Endodermal cell (in vitro differentiated cells): ENCODE measurements around the gene PDCD4. TPM values are rescaled to one million over a fixed set of nuclear protein-coding genes. Genes with fewer than 3 reads are reported as not detected.
A peak's percentile ranks its signal among the peaks of the same experiment; 100 is the strongest.
"Not testable (repeated sequence)": the region's sequence is repeated elsewhere in the genome, so short reads cannot be mapped to it uniquely, and the experiment has no call there.

Source experiments
- DNase-seq: peaks from one replicate; pipeline ENCODE4 v3.0.0-alpha.2; 2017
- H3K27ac ChIP-seq: 2 replicates; pipeline ENCODE4 v1.5.1; 2013; ENCODE audit warnings: mild to moderate bottlenecking, low read depth, low read length, moderate library complexity
- H3K27me3 ChIP-seq: 2 replicates; pipeline ENCODE4 v1.6.1; 2013; ENCODE audit warnings: mild to moderate bottlenecking, low read length, moderate library complexity; ENCODE audit not compliant: insufficient read depth, control insufficient read depth, poor library complexity, severe bottlenecking
- H3K36me3 ChIP-seq: 2 replicates; pipeline ENCODE4 v1.7.0; 2013; ENCODE audit warnings: mild to moderate bottlenecking, low read length, moderate library complexity; ENCODE audit not compliant: control insufficient read depth, insufficient read depth
- H3K4me1 ChIP-seq: one replicate; pipeline ENCODE4 v1.7.0; 2013; ENCODE audit warnings: low read length; ENCODE audit not compliant: control insufficient read depth, insufficient read depth
- H3K4me3 ChIP-seq: 2 replicates; pipeline ENCODE4 v1.5.1; 2013; ENCODE audit warnings: mild to moderate bottlenecking, low read length, moderate library complexity
- H3K9ac ChIP-seq: 2 replicates; pipeline ENCODE4 v1.6.1; 2013; ENCODE audit warnings: mild to moderate bottlenecking, low read length, moderate library complexity; ENCODE audit not compliant: poor library complexity, severe bottlenecking; ENCODE audit errors: extremely low read depth
- H3K9me3 ChIP-seq: 2 replicates; pipeline ENCODE4 v1.6.1; 2013; ENCODE audit warnings: mild to moderate bottlenecking, low read length, moderate library complexity; ENCODE audit not compliant: control insufficient read depth
- H3K27ac Mint-ChIP-seq: 2 replicates; pipeline ENCODE4 v1.8.0; 2020; ENCODE audit warnings: mixed read lengths
- H3K27me3 Mint-ChIP-seq: 2 replicates; pipeline ENCODE4 v1.8.0; 2021; ENCODE audit warnings: mild to moderate bottlenecking, mixed read lengths; ENCODE audit not compliant: insufficient read depth
- H3K36me3 Mint-ChIP-seq: 2 replicates; pipeline ENCODE4 v1.8.0; 2020; ENCODE audit warnings: low read depth, mixed read lengths
- H3K4me1 Mint-ChIP-seq: 2 replicates; pipeline ENCODE4 v1.8.0; 2020; ENCODE audit warnings: mixed read lengths
- H3K4me3 Mint-ChIP-seq: 2 replicates; pipeline ENCODE4 v1.8.0; 2020; ENCODE audit warnings: mild to moderate bottlenecking, moderate library complexity, mixed read lengths
- H3K9me3 Mint-ChIP-seq: 2 replicates; pipeline ENCODE4 v1.8.0; 2020; ENCODE audit warnings: mild to moderate bottlenecking, mixed read lengths
- WGBS, 2 experiments: methylation state at CpG; one replicate each; pipeline versions ENCODE4 v1.1.5 to v1.1.7; 2013; ENCODE audit warnings: missing lambda C conversion rate in 2 of 2, mixed read lengths in 1 of 2; ENCODE audit not compliant: insufficient coverage in 1 of 2, insufficient read length in 1 of 2; 5-methylcytosine and 5-hydroxymethylcytosine counted together
- total RNA-seq, 2 donors: library from RNA; stranded (reverse); fragmentation: NEBNext Ultra II Directional in 1 of 2; extraction: Animal tissue kit (Norgen Biotek cat#: 25700) in 1 of 2; gene quantifications; 2 replicates in 1 of 2; 3 replicates in 1 of 2; pipeline ENCODE4 v1.2.1, GENCODE V29; 2021
- TF ChIP-seq, protein P1 (sequence below): fragments of 200-600 bp; sonication (generic); conservative IDR thresholded peaks from 2 replicates; pipeline ENCODE4 v1.5.0; 2021; ENCODE audit warnings: antibody characterized with exemption, mild to moderate bottlenecking

The PDCD4 gene
- total RNA-seq, 2 donors from 2014 or later, result 46.5 to 48.5 TPM

GRCh38 chr10:110912374-110912773 lies 40.6 kb downstream of the PDCD4 start:
- Histone ChIP-seq H3K36me3 (no peaks in the 10 kb centered on the region), H3K9me3 (no peaks in the 10 kb centered on the region), H3K27ac (no peak overlapping the region), H3K4me1 (peaks cover 5% of the 10 kb centered on the region), H3K27me3 (no peaks in the 10 kb centered on the region), H3K4me3 (no peak overlapping the region), H3K9ac (no peak overlapping the region)
- Mint-ChIP-seq H3K9me3 (no peaks in the 10 kb centered on the region), H3K36me3 (no peaks in the 10 kb centered on the region), H3K27ac (no peak overlapping the region), H3K4me3 (no peak overlapping the region), H3K4me1 (peaks cover 14% of the 10 kb centered on the region), H3K27me3 (no peaks in the 10 kb centered on the region)
- TF ChIP-seq, protein P1, sequence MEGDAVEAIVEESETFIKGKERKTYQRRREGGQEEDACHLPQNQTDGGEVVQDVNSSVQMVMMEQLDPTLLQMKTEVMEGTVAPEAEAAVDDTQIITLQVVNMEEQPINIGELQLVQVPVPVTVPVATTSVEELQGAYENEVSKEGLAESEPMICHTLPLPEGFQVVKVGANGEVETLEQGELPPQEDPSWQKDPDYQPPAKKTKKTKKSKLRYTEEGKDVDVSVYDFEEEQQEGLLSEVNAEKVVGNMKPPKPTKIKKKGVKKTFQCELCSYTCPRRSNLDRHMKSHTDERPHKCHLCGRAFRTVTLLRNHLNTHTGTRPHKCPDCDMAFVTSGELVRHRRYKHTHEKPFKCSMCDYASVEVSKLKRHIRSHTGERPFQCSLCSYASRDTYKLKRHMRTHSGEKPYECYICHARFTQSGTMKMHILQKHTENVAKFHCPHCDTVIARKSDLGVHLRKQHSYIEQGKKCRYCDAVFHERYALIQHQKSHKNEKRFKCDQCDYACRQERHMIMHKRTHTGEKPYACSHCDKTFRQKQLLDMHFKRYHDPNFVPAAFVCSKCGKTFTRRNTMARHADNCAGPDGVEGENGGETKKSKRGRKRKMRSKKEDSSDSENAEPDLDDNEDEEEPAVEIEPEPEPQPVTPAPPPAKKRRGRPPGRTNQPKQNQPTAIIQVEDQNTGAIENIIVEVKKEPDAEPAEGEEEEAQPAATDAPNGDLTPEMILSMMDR, result no peak
- DNase-seq, result no peak
- 90 to 95% methylated on average over 3 of the region's 3 CpGs for WGBS, 2 experiments

DNA sequence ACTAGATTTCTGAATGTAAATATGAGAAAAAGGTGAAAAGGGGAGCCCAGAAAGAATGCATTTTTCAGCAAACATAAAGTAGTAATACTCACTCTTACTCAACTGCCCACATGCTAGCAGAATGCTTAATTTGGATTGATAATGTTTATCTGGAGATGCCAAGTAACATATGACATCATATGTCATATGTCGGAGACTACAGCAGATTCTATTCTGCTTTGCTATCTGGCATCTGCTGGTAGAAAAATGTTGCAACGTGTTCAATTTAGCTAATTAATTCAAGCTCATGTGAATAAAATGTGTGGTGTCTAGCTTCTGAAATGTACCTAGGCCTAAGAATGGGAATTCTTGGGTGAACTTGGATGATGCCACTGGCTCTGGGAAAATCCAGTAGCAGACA lies 42.7 kb downstream of the PDCD4 start:
- Histone ChIP-seq H3K9ac (no peak overlapping the region), H3K27ac (no peak overlapping the region), H3K36me3 (no peaks in the 10 kb centered on the region), H3K9me3 (no peaks in the 10 kb centered on the region), H3K27me3 (no peaks in the 10 kb centered on the region), H3K4me3 (no peak overlapping the region), H3K4me1 (peaks cover 5% of the 10 kb centered on the region)
- no peak overlapping the region for H3K27ac Mint-ChIP-seq
- WGBS, 2 experiments, result 94 to 95% methylated on average over 2 of the region's 2 CpGs
- no peak for DNase-seq
- H3K36me3 Mint-ChIP-seq, result no peaks in the 10 kb centered on the region
- no peaks in the 10 kb centered on the region for H3K9me3 Mint-ChIP-seq
- TF ChIP-seq, protein P1, result no peak
- H3K4me3 Mint-ChIP-seq, result no peak overlapping the region
- peaks cover 16% of the 10 kb centered on the region for H3K4me1 Mint-ChIP-seq
- no peaks in the 10 kb centered on the region for H3K27me3 Mint-ChIP-seq

DNA sequence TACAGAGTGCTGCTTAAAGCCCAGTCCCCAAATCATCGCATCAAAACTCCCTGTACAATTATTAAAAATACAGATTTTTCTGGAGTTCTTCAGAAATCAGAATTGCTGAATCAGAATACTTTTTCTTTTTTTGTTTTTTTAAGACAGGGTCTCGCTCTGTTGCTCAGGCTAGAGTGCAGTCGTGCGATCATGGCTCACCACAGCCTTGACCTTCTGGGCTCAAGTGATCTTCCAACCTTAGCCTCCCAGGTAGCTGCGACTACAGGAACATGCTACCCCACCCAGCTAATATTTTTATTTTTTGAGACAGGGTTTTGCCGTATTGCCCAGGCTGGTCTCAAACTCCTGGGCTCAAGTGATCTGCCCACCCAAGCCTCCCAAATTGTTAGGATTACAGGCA lies 43.3 kb downstream of the PDCD4 start:
- H3K27ac Mint-ChIP-seq, result peak overlapping the region; percentile 30
- Histone ChIP-seq H3K27ac (no peak overlapping the region), H3K9me3 (no peaks in the 10 kb centered on the region), H3K4me3 (no peak overlapping the region), H3K9ac (no peak overlapping the region), H3K36me3 (no peaks in the 10 kb centered on the region), H3K27me3 (no peaks in the 10 kb centered on the region), H3K4me1 (peaks cover 5% of the 10 kb centered on the region)
- TF ChIP-seq, protein P1, result no peak
- H3K36me3 Mint-ChIP-seq, result no peaks in the 10 kb centered on the region
- peaks cover 16% of the 10 kb centered on the region for H3K4me1 Mint-ChIP-seq
- no peaks in the 10 kb centered on the region for H3K27me3 Mint-ChIP-seq
- no peak for DNase-seq
- WGBS, 2 experiments, result 93 to 95% methylated on average over 6 of the region's 6 CpGs
- no peak overlapping the region for H3K4me3 Mint-ChIP-seq
- H3K9me3 Mint-ChIP-seq, result no peaks in the 10 kb centered on the region

GRCh38 chr10:110915600-110915999 lies 43.9 kb downstream of the PDCD4 start:
- peaks cover 12% of the 10 kb centered on the region for H3K4me1 Mint-ChIP-seq
- H3K36me3 Mint-ChIP-seq, H3K36me3 ChIP-seq, H3K27me3 Mint-ChIP-seq, H3K27me3 ChIP-seq, H3K9me3 ChIP-seq, H3K4me1 ChIP-seq, H3K9me3 Mint-ChIP-seq, H3K9ac ChIP-seq, H3K4me3 ChIP-seq, H3K27ac Mint-ChIP-seq, DNase-seq, H3K4me3 Mint-ChIP-seq, H3K27ac ChIP-seq: not testable (repeated sequence)
- WGBS, 2 experiments, result 87 to 98% methylated on average over 3 to 4 of the region's 4 CpGs
